ENCODE results near the gene CAPS.
A peak's percentile ranks its signal among the peaks of the same experiment; 100 is the strongest.

The CAPS gene

DNA sequence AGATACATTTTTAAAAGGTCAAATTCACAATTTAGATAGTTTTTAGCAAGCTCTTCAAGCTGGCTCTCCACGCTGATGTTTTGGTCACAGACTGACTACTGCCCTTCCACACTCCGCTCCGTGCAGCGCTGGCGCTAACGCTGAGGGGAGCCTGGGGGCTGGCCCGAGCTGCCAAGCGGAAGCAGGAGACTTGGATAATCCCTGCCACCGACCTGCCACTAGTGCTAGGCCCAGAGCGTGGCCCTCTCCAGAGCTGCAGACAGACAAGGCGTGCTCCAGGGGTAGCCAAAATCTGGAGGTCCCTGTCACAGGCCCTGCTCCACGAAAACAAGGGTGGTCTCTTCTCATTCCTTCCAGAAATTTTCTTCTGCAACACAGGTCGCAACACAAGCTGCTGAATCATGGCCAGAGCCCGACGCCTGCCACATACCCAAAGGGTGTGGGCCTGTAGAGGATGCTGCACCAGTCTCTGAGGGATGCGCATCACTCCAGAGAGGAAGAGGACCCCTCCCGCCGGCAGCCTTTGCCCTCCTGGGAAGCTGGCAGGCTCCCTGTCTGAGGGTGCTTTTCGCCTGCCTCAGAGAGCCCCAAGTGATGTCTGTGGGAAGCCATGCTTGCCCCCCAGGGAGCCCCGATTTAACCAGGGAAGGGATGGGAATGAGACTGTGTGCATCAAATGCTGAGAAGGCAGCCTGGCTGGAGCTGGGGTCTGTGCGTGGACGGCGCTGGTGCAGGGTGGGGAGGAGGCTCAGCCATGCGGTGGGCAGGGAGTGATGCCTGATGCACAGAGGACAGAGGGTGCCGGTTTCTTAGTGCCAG is 21.6 kb downstream of the CAPS start:
- DNase-seq, result no peak

DNA sequence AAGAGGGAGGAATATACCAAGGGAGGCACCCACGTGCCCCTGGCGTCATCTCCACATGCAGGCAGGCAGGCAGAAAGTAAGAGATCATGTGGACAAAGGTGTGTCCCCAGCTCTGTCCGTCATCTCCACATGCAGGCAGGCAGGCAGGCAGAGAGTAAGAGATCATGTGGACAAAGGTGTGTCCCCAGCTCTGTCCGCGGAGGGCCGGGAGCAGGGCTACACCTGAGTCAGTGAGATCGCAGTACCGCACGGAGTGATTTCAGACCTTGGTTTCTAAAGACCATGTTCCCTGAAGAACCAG is 22.2 kb downstream of the CAPS start:
- no peak for DNase-seq

DNA sequence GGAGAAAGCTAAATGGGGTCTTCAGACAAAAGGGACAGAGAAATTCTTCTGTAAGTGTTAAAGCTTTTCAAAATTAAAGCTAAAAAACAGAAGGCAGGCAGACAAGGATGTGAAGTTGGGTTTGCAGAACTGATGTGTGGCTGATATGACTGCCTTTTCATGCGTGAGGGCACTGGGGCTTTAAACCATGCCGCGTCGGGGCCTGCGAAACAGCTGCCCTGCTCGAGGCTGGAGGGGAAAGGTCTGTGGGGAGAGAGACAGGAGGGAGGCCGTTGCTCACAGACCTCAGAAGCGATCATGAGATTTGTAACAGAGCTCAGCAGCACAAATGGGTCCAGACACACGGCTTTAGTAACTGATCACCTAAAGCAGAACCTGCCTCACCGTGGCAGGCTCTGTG is 23.5 kb downstream of the CAPS start:
- no peak for DNase-seq

DNA sequence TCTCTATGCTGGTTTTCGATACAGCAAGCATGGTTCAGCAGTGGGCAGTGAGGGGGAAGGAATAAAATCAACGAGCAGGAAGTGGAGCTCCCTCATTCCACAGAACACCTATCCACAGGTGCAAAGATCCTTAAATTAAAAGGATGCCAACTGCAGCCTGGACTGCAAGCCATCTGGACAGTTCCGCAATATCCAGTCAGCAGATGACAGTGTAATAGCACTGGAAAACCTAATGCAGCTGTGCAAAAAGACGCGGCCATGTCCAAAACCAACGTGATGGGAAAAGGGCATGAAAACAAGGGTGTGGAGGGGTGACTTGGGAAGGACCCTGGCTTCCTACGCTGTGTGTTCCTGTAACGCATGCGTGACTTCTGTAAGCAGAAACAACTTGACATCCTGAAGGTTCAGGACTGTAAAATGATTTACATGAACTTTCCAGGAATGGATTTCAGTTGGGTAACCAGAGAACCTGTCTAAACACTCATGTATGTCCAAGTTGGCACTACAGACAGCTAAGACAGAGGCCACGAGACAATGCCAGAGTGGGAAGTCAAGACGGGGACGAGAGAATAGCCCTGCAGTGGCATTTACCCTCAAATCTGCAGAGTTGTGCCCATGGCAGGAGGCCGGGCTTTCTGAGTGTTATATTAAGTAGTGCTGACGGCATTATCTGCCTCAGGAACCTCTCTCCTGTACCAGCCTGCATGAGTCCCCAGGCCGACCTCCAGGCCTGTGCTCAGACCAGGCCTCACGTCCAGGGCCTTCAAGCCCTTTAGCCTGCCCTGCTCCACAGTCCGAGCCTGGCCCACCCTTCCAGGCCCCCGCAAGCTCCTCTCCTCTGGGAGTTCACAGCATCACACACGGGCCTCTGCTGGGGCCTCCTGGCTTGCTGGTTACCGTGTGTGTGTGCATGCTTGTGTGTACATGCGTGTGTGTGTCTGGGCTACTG is 26.5 kb downstream of the CAPS start:
- no peak for DNase-seq

DNA sequence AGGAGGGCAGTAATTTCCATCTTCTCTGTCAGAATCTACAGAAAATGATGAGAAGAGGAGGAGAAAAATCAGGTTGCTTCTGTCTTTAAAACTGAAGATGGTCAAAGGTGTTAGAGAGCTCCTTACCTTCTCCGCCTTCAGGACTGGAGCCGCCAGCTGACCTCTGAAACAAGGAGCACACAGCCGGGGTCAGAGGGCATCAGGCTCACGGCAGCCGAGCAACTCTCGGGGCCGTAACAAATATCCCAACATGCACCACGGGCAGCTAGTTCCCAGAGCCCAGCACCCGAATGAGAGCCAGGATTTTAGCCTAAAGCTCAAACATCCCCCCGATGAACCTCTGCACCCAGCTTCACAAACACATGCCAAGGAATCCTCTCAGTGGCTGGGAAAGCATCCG is 27.6 kb downstream of the CAPS start:
- no peak for DNase-seq

DNA sequence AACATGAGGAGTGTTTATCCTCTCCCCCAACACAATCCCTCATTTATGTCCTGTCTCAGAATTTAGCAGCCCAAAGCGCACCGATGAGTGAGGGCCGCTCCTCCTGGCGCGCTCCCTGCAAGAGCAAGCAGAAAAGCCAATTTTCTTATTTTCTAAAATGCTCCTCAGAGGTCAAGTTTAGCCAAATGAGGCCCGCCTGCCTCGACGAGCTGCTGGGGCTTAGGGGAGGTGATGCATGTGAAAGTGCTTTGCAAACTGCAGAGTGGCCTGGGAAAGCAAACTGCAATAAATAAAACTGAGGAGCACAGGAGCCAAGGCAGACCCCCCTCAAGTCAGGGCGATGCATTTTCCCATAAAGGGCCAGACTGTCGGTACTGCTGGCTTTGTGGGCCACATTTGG is 29.0 kb downstream of the CAPS start:
- DNase-seq, result no peak

DNA sequence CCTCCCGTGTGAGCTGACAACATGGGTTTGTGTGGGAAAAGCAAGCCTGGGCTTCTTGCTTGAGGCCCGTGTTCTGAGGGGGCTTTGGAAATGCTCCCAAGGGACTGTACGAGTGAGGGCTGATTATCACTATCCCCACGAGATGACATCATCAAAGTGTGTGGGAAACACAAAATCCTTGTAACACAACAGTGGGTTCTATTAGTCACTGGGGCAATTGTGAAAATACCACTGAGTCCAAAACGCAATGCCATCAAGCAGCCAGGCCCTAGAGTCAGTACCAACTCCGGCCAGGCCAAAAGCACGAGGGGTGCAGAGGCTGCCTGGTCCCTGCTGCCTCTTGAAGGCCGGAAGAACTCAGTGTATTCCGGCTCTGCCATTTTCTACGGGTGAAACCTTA is 29.6 kb downstream of the CAPS start:
- DNase-seq, result no peak

DNA sequence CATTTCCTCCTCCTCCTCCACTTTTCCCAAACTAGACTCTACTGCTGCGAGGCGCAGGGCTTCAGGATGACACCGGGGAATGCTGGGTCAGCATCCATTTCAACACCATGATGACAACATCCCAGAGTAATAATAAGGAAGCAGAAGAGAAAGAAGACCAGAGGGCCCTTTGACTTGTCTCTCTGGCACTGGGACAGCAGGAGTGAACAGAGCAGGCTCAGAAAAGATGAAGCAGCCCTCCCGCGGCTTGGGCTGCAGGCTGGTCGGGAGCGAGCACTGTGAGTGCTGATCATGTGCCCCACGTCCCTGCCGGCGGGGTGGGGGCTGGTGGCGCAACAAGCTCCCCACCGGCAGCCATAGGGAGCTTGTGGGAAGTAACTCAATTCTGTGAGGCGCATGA is 33.4 kb downstream of the CAPS start:
- no peak for DNase-seq

DNA sequence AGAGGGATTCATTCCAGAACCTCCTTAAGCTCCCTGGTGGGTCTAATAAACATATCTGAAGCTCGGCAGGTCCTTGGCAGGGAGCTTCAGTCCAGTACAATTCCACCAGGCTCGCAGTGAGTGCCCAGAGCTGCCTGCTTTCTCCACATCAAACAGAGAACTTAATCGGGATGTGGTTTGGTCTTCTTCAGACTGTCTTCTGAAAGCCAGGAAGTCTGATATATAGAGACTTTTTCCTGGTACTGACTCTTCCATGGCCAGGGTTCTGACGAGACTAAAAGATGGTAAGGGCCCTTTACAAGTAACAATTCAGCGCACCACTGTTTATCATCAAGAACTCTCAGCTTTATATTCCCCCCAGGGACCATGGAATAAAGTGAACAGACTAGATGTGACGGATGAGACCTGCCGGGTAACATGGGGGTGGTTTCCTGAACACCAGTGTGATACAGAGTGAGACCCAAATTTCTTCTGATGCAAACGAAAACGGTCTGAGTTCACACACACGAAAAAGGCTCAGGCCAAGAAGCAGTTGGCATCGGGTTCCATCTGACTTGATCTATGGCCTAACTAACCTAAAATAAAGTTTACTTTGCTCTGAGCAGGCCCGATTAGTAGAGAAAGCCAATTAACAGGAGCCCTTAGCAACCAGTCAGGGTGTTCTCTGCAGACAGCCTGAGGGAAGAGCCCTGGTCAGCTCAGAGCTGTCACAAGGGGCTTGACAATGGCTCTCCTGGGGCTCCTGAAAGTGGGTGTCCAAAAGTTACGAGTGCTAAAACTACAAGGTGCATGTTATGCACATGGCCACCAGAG is 34.9 kb downstream of the CAPS start:
- DNase-seq, result no peak

DNA sequence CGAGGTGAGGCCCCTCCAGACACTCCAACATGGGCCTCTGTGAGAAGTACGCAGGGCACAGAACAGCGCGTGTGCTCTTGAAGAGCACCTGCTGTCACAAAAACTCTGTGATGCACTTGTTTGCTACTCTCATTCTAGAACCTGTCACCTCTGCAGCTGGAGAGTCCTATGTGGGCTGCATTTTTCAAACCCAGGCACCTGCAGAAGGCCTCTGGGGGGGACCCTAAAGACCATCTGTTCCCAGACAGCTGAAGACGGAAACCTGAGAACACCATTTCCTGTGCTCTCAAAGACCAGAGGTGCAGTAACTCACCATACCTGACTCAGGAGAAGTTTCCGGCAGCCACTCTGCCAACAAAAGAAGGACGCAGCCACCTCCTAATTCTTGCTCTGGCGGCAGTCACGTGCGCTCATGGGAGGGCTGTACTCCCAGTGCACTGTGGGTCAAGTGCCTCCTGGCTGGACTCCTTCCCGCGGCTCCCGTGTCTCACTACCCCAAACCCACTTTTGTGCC is 35.8 kb downstream of the CAPS start:
- peak; percentile 69 for DNase-seq

DNA sequence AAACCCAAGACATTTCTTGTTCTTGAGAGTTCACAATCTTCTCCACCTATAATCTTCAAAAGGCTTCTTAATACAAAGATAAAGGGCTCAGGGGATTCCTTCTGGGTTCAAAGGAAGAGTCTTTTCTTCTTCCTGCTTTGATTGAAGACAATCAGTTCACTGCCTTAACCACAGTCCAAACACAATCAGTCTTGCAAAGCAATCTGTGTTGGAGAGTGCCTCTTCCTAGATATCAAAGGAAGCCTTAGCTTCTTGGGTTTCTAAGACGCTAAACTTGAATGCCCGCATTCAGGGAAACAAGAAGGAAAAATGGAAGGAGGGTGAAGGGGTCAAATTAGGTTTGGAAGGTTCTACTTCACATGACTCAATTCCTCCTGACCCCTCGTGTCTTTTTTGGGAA is 36.7 kb downstream of the CAPS start:
- DNase-seq, result no peak

DNA sequence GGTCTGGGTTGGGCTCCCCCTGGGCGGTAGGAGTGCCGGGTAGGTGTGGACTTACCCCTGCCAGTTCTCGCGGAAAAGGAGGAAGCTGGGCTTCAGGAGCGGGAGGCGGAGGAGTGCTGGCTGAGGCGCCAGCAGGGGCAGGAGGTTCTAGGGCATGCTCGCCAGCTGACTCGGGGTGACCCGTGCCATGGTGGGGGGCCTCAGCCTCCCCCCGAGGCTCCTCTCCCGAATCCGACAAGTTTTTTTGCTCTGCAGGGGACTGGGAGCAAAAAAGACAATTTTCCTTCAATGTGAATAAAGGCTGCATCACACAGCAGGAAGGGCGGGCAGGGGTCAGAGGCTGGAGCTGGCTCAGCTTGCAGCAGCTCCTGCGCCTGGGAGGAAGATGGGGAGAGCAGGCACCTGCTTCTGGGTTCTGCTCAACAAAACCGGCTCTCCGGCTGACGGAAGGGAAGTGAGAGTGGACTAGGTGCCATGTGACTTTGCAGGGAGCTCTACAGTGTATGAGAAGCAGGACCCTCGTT is 37.3 kb downstream of the CAPS start:
- no peak for DNase-seq

DNA sequence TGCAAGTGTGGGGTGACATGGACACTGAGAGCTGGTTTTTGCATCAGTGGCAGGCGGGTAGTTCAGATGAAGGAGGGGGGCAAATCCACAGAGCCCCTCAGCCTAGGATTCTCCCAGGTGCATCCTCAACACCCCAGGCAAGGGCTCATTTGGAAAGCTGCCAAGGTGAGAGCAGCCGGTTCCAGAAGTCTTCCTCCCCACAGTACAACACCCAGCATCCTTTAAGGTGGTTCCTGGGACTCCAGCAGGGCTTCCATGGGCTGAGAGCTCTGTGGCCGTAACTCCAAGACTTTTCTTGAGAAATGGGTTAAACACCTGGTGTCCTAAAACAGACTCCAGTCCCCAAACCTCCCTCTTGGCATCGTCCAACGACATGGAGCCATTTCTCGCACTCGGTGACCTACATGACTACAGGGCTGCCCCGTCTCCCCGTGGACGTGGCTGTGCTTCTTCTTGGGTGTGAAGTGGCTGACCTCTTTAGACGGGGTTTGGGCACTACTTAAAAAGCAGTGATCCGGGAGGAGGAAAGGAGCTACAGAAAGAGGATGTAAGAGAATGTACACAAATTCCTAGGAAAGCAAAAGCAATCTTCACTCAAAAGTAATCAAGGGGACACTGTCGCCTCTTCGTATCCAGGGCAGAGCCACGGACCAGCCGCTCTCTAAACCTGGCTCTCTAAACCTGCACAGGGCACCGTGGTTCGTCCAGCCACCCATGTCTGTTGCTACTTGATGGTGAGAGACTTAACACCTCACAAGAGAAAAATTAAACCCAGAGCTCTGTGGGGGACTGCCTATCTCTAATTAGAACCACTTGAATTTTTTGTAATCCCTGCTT is 38.4 kb downstream of the CAPS start:
- DNase-seq, result peak; percentile 39

DNA sequence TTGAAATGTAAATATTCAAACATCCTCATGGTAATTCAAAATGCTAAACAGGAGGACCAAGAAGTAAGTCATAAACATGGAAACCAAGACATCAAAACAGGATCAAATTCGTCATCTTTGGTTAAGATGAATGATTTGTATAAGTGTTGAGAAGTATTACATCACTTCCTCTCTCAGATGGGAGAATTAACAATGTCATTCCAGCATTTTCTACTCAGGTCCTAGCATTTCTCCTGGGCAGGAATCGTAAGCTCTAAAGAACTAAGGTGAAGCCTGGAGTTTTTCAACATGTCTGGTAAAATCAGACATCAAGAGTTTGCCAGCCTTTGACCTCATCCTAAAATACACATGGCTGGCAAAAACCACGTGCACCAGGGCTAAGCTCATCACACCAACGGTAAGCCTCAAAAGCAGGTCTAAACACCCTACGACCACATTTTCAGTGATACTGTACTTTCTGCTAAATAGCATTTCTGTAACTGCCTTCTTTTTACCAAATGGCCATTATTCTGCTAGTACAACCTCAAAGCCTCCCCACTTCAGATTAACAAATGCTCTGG is 39.1 kb downstream of the CAPS start:
- no peak for DNase-seq

DNA sequence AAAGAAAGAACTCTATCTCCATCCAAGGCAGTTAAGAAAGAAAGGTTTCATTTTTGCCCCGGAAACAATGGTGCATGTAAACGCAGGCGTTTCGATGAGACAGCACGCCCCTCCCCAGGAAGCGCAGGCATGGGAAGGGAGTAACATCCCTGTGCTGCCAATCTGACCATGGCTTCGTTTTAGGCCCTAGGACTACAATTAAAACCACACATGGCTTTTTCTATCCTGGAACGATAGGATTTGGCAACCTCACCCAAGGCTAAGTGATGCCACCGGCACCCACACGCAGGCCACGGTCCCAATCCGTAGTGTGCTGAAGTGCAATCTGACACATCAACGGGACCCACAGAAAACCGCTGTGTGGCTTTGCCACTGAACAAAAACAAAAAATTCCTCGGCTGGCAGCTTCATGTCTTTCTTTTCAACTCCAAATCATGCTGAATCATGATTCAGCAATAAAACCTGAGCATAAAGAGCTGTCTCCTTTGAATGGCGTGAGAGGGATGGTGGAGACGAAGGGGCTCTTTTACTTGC is 39.7 kb downstream of the CAPS start:
- no peak for DNase-seq

DNA sequence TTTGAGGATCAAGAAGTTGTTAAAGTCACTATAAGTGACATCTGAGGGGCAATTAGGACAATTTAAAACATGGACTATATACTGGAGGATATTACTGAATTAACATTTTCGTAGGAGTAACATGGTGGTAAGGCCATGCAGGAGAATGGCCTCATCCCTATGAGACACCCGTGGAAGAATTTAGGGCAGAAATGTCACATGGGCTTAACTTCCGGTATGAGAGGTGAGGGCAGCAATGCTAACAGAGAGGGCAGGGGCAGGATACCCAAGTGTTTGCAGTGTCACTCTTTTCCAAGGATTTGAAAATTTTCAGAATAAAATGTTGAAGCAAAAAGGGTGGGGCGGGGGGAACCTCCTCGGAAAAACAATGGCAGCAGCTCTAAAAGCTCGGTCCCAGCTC is 40.2 kb downstream of the CAPS start:
- DNase-seq, result no peak

DNA sequence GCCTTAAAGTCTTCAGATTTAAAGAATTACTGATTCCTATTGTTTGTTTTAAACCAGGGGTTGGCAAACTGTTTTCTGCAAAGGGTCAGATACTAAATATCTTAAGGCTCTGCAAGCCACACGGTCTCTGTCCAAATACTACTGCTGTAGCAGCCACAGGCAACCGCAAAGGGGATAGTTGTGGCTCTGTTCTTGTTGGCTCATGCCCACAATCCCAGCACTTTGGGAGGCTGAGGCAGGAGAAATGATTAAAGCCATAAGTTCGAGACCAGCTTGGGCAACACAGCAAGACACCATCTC is 41.5 kb downstream of the CAPS start:
- DNase-seq, result no peak

DNA sequence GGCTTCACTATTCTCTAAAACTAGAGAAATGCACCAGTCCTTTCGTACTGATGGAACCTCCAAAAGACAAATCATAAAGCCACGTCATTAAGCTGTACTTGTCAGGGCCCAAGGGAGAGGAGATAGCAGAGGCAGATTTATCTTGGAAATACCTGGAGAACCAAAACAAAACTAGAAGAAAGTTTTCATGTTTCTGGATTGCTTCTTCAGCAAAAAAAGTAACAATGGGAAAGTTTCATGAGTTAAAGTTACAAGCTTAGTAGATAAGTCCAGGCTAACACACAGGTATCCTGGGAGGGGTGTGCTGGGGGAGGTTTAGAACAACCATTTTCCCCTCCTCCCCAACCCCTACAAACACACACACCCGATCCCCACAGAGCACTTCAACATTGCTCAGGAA is 42.3 kb downstream of the CAPS start:
- DNase-seq, result no peak

DNA sequence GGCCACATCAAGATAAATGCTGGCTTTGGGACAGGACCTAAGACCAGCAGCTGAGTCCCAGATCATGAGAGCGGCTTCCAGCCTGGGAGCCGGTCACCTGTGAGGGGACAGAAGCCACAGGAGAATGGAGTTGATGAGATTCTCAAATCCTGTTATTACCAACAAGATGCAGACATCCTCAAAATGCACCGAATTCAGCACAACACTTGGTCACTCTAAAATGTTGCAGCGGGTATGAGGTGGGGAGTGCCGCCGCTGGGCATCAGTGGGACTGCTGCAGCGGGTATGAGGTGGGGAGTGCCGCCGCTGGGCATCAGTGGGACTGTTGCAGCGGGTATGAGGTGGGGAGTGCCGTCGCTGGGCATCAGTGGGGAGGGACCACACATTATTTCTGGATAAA is 42.7 kb downstream of the CAPS start:
- no peak for DNase-seq

DNA sequence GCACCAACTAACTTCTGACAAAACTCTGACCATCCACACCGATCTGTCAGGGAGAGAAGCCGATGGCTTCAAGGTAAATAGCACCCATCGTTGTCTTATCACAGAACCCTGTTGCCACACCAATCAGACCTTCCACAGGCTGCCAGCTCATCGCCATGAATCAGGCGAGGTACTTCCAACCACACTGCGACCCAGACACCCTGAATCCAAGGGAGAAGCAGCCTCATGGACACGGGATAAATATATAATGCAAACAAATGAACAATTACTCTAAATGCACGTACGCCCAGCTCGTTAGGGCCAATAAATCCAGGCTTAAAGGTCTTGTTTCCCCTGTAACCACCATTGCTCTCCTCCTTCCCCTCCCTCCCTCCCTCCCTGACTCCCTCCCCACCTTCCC is 43.1 kb downstream of the CAPS start:
- no peak for DNase-seq

DNA sequence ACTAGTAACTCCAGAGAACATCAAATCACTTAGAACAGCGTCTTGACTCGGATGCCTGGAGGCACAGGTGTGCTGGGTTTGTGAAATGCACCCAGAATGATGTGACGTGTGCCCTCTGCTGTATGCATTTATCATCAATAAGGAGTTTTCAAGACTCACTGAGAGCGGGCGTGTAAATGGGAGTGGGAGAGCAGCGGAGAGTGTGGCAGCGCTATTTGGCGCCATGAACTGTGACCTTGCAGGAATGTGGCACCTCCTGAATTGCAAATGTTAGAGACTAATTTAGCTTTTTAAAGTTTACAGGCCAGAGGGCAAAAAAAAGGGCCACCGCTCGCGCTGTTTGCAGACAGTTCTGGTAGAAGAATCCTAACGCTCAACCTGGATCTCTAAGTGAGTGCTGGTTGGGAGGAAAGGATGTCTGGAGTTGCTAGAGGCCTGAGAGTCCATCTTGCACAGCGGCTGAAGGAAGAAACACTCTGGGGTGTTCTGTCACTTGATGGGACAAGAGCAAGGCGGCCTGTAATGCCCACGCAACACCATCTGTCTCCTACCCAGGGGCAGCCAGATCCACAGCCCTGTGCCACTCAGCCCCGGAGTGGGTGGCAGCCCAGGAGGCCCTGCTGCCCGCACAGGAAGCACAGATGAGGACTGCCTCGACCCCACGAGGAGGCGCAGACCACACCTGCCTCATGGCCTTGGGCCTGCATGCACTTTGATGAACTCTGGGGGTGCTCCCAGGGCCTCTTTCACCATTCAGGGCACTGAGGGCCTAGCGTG is 44.2 kb downstream of the CAPS start:
- DNase-seq, result no peak

All from NCI-H345 (cell line).